Breast epithelium (tissue), 4 donors: ENCODE measurements around the gene ASPHD1. TPM values are rescaled to one million over a fixed set of nuclear protein-coding genes. Genes with fewer than 3 reads are reported as not detected.

Source experiments
- DNase-seq, 2 donors: peaks; one replicate each; pipeline ENCODE4 v3.0.0-alpha.2; 2019; ENCODE audit warnings: low spot score in 2 of 2
- H3K27ac ChIP-seq, 2 donors: fragments of 200-600 bp; sonication (generic) in 1 of 2; one replicate each; pipeline ENCODE4 v1.5.1; 2016 to 2019; ENCODE audit warnings: mild to moderate bottlenecking in 1 of 2
- H3K27me3 ChIP-seq, 2 donors: fragments of 200-600 bp; sonication (generic) in 1 of 2; one replicate each; pipeline versions ENCODE4 v1.5.1 to v1.6.0; 2017 to 2019; ENCODE audit warnings: control low read depth in 1 of 2, mild to moderate bottlenecking in 1 of 2
- H3K36me3 ChIP-seq: fragments of 200-600 bp; one replicate; pipeline ENCODE4 v1.5.1; 2019
- H3K4me1 ChIP-seq, 2 donors: fragments of 200-600 bp; sonication (generic); one replicate each; pipeline ENCODE4 v1.5.1; 2016 to 2019; ENCODE audit warnings: control low read depth in 1 of 2
- H3K4me3 ChIP-seq, 3 donors: fragments of 200-600 bp; sonication (generic); 1 replicate in 2 of 3; 2 replicates in 1 of 3; pipeline ENCODE4 v1.5.1; 2016 to 2019; ENCODE audit warnings: mild to moderate bottlenecking in 3 of 3, moderate library complexity in 2 of 3
- H3K9me3 ChIP-seq, 2 donors: fragments of 200-600 bp; sonication (generic) in 1 of 2; one replicate each; pipeline ENCODE4 v1.5.1; 2016 to 2019; ENCODE audit warnings: control low read depth in 1 of 2
- POLR2A ChIP-seq: fragments of 450-650 bp; IDR thresholded peaks from one replicate; pipeline ENCODE4 v1.6.1; 2016; ENCODE audit warnings: antibody characterized with exemption, mild to moderate bottlenecking, moderate library complexity
- POLR2AphosphoS5 ChIP-seq, 3 donors: sonication (generic); formaldehyde crosslinking; IDR thresholded peaks; one replicate each; pipeline ENCODE4 v1.6.1; 2017; ENCODE audit warnings: antibody characterized with exemption in 3 of 3
- intact Hi-C: fragments of 100-400 bp; cut with DNase I; formaldehyde crosslinking; loops from one replicate; pipeline ENCODE4 v1.15.1; 2023; ENCODE audit warnings: low total_unique reads
- total RNA-seq, 3 donors: library from RNA; depleted of rRNA; stranded (reverse); fragments of >200 nt; gene quantifications; one replicate each; pipeline ENCODE4 v1.1.0, GENCODE V29; 2016
- TF ChIP-seq, protein P1 (sequence below), 3 donors: fragments of 450-650 bp; IDR thresholded peaks; one replicate each; pipeline ENCODE4 v1.5.1; 2016 to 2017; ENCODE audit warnings: antibody characterized with exemption in 3 of 3, mild to moderate bottlenecking in 3 of 3, moderate library complexity in 3 of 3

ASPHD1 gene
- total RNA-seq, 3 donors from 2014 or later = 1.3 to 2.5 TPM; not detected in 1

DNA sequence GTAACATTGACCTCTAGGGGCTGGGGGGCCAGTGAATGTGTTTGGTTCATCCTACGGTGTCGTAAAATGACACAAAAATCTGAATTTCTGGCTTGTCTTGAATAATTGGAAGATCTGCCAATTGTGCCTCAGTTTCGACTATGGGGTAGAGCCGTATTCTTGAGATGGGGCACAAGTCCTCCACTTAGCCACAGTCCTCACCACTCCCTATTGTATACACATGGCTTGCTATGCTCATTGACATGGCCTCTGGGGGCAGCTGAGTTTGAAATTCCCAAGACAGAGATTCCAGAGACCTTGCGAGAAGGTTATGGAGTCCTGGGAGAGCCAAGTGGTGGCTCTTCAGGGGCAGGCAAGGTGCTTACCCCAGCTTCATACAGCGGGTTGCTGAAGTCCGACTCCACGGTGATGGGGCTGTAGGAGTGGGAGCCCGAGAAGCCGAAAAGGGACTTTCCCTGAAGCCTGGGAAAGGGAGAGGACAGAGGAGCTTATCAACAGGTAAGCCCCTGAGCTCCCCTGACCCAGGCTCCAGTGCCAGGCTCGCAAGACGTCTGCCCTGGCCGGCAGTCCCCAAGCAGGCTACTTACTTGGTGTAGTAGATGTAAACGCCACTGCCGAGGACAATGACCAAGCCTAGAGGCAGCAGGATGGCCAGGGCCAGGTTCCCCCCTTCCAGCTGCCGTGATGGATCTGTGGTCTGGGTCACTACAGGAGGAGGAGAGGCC, 28.3 kb upstream of the ASPHD1 start:
- TF ChIP-seq, protein P1, sequence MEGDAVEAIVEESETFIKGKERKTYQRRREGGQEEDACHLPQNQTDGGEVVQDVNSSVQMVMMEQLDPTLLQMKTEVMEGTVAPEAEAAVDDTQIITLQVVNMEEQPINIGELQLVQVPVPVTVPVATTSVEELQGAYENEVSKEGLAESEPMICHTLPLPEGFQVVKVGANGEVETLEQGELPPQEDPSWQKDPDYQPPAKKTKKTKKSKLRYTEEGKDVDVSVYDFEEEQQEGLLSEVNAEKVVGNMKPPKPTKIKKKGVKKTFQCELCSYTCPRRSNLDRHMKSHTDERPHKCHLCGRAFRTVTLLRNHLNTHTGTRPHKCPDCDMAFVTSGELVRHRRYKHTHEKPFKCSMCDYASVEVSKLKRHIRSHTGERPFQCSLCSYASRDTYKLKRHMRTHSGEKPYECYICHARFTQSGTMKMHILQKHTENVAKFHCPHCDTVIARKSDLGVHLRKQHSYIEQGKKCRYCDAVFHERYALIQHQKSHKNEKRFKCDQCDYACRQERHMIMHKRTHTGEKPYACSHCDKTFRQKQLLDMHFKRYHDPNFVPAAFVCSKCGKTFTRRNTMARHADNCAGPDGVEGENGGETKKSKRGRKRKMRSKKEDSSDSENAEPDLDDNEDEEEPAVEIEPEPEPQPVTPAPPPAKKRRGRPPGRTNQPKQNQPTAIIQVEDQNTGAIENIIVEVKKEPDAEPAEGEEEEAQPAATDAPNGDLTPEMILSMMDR (IDR thresholded peaks at IDR 0.05) = no peak
- TF ChIP-seq POLR2A (no peak), POLR2AphosphoS5 (IDR thresholded peaks at IDR 0.05) (no peak)
- intact Hi-C loops = no loop called here
- Histone ChIP-seq H3K4me1 (no peaks in the 10 kb centered on the region), H3K9me3 (no peaks in the 10 kb centered on the region), H3K27ac (no peak overlapping the region), H3K36me3 (no peaks in the 10 kb centered on the region), H3K27me3 (peaks cover 0 to 2% of the 10 kb centered on the region in 2 donors), H3K4me3 (no peak overlapping the region)
- no peak for DNase-seq

- H3K9me3 ChIP-seq = no peaks in the 10 kb centered on the region
- DNase-seq = no peak
- intact Hi-C loops = no loop called here
- no peak overlapping the region for H3K27ac ChIP-seq
- no peak overlapping the region for H3K4me3 ChIP-seq
- H3K27me3 ChIP-seq = peaks cover 0 to 13% of the 10 kb centered on the region in 2 donors
- TF ChIP-seq POLR2A (no peak), POLR2AphosphoS5 (IDR thresholded peaks at IDR 0.05) (no peak)
- TF ChIP-seq, protein P1 (IDR thresholded peaks at IDR 0.05) = no peak
- no peaks in the 10 kb centered on the region for H3K4me1 ChIP-seq
- no peaks in the 10 kb centered on the region for H3K36me3 ChIP-seq
Measured at GRCh38 chr16:29873319-29873718, 27.0 kb upstream of the ASPHD1 start.

DNA sequence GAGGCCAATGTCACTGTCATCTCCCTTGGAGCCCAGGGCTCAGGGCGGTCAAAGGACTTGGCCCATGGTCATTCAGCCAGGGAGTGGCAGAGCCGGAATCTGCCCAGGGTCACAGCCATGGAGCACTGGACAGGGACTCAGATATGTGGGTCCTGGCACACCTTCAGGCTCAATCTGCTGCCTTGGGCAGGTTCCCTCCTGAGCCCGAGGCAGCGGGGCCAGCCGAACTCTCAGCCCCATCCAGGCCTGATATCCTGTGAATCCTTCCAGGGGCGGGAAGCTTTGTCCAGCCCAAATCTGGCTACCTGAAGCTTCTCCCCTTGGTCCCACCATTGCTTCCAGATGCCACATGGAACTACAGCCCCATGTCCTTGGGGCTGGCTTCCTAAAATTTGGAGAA, 25.1 kb upstream of the ASPHD1 start:
- intact Hi-C loops = no loop called here
- Histone ChIP-seq H3K4me1 (no peaks in the 10 kb centered on the region), H3K36me3 (no peaks in the 10 kb centered on the region), H3K27ac (no peak overlapping the region), H3K9me3 (no peaks in the 10 kb centered on the region), H3K4me3 (no peak overlapping the region), H3K27me3 (peaks cover 0 to 13% of the 10 kb centered on the region in 2 donors)
- no peak for TF ChIP-seq POLR2A
- TF ChIP-seq, protein P1 (IDR thresholded peaks at IDR 0.05) = no peak
- no peak for TF ChIP-seq POLR2AphosphoS5 (IDR thresholded peaks at IDR 0.05)
- no peak for DNase-seq

DNA sequence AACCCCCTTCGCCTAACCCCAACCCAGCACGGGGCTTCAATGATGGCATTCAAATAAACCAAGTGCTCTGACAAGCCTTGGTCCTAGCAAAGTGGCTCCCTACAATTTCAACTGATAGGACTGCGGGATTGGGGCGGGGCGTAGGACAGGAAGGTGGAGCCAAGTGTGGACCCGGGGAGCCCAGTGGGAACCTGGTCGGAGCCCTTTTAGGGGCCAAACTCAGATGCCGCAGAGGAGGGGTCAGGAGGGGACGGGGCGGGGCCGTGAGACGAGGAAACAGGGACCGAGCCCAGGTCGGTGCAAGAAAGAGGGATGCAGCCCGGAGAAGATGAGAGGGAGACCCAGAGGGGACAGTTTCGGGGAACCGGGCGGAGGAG, 24.1 kb upstream of the ASPHD1 start:
- TF ChIP-seq POLR2AphosphoS5 (IDR thresholded peaks at IDR 0.05) (no peak), POLR2A (no peak)
- TF ChIP-seq, protein P1 (IDR thresholded peaks at IDR 0.05) = no peak
- Histone ChIP-seq H3K36me3 (no peaks in the 10 kb centered on the region), H3K9me3 (no peaks in the 10 kb centered on the region), H3K4me1 (no peaks in the 10 kb centered on the region), H3K4me3 (peak overlapping the region; percentile 7 to 53 (median 9)), H3K27ac (no peak overlapping the region), H3K27me3 (peaks cover 0 to 13% of the 10 kb centered on the region in 2 donors)
- intact Hi-C loops = no loop called here
- DNase-seq = no peak

GRCh38 chr16:29876594-29877249, 23.6 kb upstream of the ASPHD1 start:
- no peak for DNase-seq
- TF ChIP-seq POLR2AphosphoS5 (IDR thresholded peaks at IDR 0.05) (no peak), POLR2A (no peak)
- TF ChIP-seq, protein P1 (IDR thresholded peaks at IDR 0.05) = no peak
- no peaks in the 10 kb centered on the region for H3K36me3 ChIP-seq
- H3K9me3 ChIP-seq = no peaks in the 10 kb centered on the region
- no peaks in the 10 kb centered on the region for H3K4me1 ChIP-seq
- intact Hi-C loops = no loop called here
- peaks cover 0 to 13% of the 10 kb centered on the region in 2 donors for H3K27me3 ChIP-seq
- H3K27ac ChIP-seq = no peak overlapping the region
- peak overlapping the region; percentile 7 to 53 (median 9) for H3K4me3 ChIP-seq
